Prostate gland (tissue), 2 donors: ENCODE results near the gene DIS3L2.

Experiments
- POLR2A ChIP-seq: fragments of 450-650 bp; IDR thresholded peaks from one replicate; pipeline ENCODE4 v1.6.1; 2016; ENCODE audit warnings: antibody characterized with exemption, mild to moderate bottlenecking
- POLR2AphosphoS5 ChIP-seq: sonication (generic); formaldehyde crosslinking; IDR thresholded peaks from one replicate; pipeline ENCODE4 v1.6.1; 2017; ENCODE audit warnings: antibody characterized with exemption
- TF ChIP-seq, protein P1 (sequence below), 4 experiments: fragments of 200-600 bp in 2 of 4; fragments of 450-650 bp in 2 of 4; sonication (generic) in 2 of 4; IDR thresholded peaks; 1 replicate in 3 of 4; 2 replicates in 1 of 4; pipeline ENCODE4 v1.5.1; 2016 to 2019; ENCODE audit warnings: antibody characterized with exemption in 4 of 4, mild to moderate bottlenecking in 2 of 4, moderate library complexity in 2 of 4

DNA sequence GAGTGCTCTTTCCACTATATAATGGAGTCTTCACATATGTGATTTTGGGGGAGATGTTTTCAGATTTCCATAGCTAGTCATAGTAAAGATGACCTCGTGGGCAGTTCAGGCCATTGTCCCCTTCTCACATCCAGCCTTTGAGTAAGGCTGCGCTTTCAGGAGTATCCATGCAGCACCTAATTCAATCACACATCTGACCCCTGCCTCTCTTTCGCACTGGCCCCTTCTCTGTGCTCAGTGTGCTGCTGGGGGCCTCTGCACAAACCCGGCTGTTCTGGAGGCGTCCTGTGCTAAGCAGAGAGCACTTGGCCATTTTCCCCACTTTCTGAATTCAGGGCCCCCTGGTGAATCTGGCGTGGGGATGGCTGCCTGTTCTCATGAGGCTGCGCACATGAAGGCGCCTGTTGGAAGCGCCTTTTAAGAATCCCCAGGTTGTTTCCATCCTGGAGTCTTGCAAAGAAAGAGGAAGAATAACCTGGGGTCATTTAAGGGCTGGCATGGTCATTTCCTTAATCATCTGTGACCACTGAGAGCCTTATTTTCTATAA is 321.1 kb downstream of the DIS3L2 start:
- no peak for TF ChIP-seq POLR2AphosphoS5
- TF ChIP-seq, protein P1, sequence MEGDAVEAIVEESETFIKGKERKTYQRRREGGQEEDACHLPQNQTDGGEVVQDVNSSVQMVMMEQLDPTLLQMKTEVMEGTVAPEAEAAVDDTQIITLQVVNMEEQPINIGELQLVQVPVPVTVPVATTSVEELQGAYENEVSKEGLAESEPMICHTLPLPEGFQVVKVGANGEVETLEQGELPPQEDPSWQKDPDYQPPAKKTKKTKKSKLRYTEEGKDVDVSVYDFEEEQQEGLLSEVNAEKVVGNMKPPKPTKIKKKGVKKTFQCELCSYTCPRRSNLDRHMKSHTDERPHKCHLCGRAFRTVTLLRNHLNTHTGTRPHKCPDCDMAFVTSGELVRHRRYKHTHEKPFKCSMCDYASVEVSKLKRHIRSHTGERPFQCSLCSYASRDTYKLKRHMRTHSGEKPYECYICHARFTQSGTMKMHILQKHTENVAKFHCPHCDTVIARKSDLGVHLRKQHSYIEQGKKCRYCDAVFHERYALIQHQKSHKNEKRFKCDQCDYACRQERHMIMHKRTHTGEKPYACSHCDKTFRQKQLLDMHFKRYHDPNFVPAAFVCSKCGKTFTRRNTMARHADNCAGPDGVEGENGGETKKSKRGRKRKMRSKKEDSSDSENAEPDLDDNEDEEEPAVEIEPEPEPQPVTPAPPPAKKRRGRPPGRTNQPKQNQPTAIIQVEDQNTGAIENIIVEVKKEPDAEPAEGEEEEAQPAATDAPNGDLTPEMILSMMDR (IDR thresholded peaks at IDR 0.05): no peak
- TF ChIP-seq POLR2A: no peak
